Subcutaneous adipose tissue (tissue), 4 donors: ENCODE measurements around the gene LFNG. TPM values are rescaled to one million over a fixed set of nuclear protein-coding genes. Genes with fewer than 3 reads are reported as not detected.

Experiments used
- CTCF ChIP-seq: fragments of 450-650 bp; IDR thresholded peaks from one replicate; pipeline ENCODE4 v1.5.1; 2016; ENCODE audit warnings: low read depth, mild to moderate bottlenecking, control low read depth, antibody characterized with exemption, moderate library complexity
- total RNA-seq, 4 donors: library from RNA; depleted of rRNA; stranded (reverse); fragments of >200 nt; gene quantifications; one replicate each; pipeline ENCODE4 v1.1.0, GENCODE V29; 2016

LFNG gene
- total RNA-seq, 4 donors from 2014 or later = 6.8 to 21.1 (median 14.5) TPM

DNA sequence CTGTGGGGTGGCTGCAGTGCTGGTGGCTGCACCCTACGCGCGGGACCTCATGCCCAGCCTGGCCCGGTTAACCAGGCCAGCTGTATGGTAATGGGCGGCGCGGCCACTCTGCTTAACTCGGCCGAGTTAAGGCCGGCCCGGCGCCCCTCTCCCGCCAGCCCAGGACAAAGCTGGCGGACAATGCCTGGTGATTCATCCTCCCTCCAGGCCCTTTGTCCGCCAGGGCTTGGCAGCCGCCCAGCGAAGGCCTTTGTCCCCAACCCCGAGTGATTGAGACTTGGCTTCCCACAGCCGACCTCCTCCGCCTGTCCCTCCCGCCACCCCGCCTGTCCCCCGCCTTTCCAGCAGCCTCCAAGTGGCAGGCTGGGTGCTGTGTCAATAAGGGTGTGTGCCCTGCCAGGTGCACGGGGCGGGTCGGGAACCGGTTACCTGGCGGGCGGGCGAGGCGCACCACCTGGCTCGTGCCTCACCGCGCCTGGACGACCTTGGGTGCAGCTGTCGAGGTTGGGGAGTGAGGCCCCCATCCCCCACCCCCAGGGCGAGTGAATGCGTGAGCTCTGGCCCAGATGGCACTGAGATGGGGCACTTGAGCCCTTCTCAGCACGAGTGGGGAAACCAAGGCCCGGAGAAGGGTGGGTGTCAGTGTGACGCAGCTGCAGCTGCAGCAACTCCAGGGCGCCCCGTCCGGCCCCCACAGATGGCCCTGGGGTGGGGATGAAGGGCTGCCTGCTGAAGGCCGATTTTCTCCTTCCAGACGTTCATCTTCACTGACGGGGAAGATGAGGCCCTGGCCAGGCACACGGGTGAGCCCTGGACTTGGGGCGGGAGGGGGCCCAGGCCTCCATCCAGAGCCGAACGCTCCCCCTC lies 4.6 kb downstream of the LFNG start:
- no peak for TF ChIP-seq CTCF

- no peak for TF ChIP-seq CTCF
Observed at GRCh38 chr7:2524808-2525657, 5.5 kb downstream of the LFNG start.

DNA sequence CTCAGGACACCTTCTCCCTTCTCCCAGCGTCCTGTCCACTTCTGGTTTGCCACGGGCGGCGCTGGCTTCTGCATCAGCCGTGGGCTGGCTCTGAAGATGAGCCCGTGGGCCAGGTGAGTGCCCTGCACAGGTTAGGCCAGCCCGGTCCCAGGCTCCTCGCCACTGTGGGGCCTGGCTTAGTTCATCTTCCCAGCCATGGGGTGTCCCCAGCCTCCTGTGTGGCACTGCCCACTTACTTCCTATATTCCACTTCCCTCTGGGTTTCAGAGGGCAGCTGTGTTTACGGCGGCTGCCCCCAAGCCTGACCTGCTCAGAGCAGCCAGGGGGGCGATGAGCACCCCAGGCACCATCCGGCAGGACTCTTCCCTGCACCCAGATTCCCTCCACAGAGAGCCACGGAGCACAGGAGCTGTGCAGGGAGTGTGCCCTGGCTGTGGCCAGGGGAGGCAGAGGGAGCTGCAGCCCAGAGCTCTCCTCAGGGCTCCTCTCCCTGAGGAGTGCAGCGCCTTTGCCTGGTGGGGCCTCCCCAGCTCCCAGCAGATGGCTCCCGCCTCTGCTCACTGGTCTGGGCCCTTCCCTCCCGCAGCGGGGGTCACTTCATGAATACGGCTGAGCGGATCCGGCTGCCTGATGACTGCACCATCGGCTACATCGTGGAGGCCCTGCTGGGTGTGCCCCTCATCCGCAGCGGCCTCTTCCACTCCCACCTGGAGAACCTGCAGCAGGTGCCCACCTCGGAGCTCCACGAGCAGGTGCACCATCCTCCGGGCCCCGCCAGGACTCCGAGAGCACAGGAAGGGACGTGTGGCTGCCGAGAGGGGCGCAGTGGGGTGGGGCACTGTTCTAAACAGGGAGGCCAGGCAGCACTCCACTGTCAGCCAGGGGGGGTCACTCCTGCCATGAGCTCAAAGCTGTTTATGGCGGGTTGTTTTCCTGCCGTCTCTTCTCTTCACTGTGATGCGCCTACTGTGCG lies 6.4 kb downstream of the LFNG start:
- TF ChIP-seq CTCF = no peak

DNA sequence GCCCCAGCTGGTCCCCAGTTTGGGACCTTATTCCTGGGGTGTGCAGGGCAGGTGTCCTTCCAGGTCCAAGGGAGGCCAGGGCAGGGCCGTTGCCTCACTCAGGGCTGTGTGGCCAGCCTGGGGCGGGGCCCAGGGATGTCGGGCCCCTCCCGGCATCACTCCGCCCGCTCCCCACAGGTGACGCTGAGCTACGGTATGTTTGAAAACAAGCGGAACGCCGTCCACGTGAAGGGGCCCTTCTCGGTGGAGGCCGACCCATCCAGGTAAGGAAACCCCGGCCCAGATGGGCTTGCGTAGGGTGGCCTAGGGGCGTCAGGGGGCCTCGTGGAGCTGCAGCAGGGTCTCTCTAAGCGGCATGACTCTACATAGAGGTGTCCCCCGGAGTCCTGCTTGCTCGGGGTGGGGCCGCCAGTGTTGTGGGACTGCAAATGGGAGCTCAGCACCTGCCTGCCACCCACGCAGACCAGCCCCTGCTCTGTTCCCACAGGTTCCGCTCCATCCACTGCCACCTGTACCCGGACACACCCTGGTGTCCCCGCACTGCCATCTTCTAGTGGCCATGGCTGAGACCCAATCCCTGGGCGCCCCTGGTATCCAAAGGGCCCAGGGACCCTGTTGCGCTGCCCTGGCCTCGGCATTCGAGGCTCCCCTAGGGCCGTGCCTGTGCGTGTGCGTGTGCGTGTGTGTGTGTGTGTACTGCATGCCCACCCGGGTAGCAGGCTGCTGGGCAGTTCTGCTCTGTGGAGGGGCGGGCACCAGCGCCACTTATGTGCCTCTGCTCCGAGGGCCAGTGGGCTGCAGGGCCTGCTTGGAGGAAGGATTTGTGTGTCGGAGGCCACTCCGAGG lies 7.3 kb downstream of the LFNG start:
- no peak for TF ChIP-seq CTCF

DNA sequence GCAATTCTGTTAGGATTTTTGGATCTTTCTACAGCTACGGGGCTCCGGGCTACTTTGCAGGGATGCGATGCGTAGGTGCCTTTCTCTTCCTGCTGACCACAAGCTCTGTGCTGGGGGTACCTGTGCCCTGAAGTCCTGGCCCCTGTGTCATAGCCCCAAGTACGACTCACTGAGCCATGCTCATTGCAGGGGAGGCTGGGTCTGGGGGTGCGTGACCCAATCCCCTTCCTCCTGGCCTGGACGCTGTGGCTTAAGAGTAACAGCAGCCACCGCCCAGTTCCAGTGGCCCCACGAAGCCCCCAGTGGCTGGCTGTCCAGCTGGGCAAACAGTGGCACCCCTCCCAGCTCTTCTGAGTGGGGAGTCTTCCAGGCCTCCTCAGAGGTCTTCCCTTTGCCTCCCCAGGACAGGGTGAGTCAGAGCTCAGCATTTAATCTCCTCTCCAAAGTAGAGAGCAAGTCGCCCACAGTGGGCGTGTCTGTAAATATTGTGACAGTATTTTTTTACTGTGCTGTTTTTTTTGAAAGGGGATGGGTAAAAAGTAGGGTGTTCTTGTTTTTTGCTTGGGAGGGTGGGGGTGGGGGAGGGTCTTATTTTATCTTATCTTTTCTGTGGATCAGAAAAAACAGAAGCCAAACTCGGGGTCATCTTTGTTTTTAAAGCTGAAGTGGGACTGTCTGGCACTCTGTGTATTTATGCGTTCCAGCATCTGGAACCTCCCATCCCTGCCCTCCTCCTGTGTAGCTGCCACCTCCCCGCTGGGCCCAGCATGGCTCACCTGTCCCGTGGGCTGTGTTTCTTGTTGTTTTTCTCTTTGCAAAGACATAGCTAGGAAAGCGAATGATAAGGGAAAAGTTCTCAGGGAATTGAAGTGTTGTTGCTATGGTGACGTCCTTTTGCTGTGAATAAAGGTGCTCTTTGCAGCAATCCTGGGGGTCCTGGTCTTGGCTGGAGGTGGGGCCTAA lies 8.2 kb downstream of the LFNG start:
- no peak for TF ChIP-seq CTCF
